ENCODE results near the gene ZSWIM6.
"Not testable (repeated sequence)": the region's sequence is repeated elsewhere in the genome, so short reads cannot be mapped to it uniquely, and the experiment has no call there.

Gene ZSWIM6

DNA sequence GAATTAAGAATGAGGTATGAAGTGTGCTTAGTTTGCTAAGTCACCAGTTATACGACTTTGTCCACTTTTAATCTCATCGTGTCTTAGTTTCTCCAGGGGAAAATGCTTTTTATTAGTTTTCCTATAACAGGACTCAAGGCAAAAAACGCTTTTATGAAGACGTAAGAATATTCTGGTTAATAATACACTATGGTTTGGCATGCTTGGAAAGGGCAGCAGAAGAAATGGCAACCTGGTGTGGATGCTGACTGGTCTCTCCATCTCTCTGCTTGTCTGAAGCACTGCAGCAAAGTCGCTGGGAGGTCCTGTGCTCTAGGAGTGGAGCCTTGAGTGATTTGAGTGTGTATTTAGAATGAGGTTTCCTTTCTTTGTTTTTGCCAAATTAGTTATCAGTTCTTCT, 78.8 kb downstream of the ZSWIM6 start:
- Histone ChIP-seq H3K27ac (ENCODE audit: insufficient read depth in 1 of 2, low read depth in 1 of 2, low read length in 2 of 2, poor library complexity in 1 of 2, severe bottlenecking in 2 of 2) (no peak overlapping the region), H3K4me3 (ENCODE audit: control insufficient read depth in 1 of 7, extremely low read depth in 1 of 7, insufficient read depth in 4 of 7, low read depth in 2 of 7, low read length in 6 of 7) (no peak overlapping the region), H3K9me3 (ENCODE audit: control extremely low read depth in 1 of 5, control insufficient read depth in 4 of 5, insufficient read depth in 2 of 5, low read depth in 1 of 5, low read length in 4 of 5) (no peaks in the 10 kb centered on the region), H3K4me1 (ENCODE audit: control extremely low read depth in 1 of 4, control insufficient read depth in 4 of 4, insufficient read depth in 4 of 4, low read length in 3 of 4) (peaks cover 7 to 16% (median 13%) of the 10 kb centered on the region in 4 experiments), H3K27me3 (replicated peaks in 2 of 5; ENCODE audit: control insufficient read depth in 4 of 5, insufficient read depth in 5 of 5, low read length in 4 of 5) (no peaks in the 10 kb centered on the region), H3K36me3 (ENCODE audit: control insufficient read depth in 4 of 4, insufficient read depth in 4 of 4, low read length in 3 of 4) (no peaks in the 10 kb centered on the region)
- ChIA-PET POLR2A (no interaction called here), CTCF (no interaction called here)
- WGBS (ENCODE audit: insufficient coverage) = 100% methylated on average over 2 of the region's 5 CpGs
- no peak for DNase-seq

DNA sequence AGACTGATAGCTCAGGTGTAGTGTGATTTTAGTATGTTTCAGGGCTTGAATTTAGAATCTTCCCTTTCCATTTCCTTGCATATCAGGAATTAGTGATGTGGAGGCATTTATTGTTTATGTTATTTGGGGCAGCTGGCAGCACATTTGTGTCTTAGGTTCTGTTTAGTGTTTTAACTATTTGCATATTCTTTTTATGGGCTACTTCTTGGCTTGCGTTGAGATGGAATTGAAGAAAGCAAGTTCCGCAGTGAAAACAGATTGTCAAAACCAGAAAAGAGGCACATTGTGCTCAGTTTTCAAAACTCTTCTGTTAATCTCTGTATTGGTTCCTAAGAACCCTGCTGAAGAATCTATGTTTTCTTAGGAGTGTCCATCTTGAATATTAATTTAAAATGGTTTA, 80.3 kb downstream of the ZSWIM6 start:
- Histone ChIP-seq H3K27me3 (replicated peaks in 2 of 5; ENCODE audit: control insufficient read depth in 4 of 5, insufficient read depth in 5 of 5, low read length in 4 of 5) (no peaks in the 10 kb centered on the region), H3K4me3 (ENCODE audit: control insufficient read depth in 1 of 7, extremely low read depth in 1 of 7, insufficient read depth in 4 of 7, low read depth in 2 of 7, low read length in 6 of 7) (no peak overlapping the region), H3K36me3 (ENCODE audit: control insufficient read depth in 4 of 4, insufficient read depth in 4 of 4, low read length in 3 of 4) (no peaks in the 10 kb centered on the region), H3K27ac (ENCODE audit: insufficient read depth in 1 of 2, low read depth in 1 of 2, low read length in 2 of 2, poor library complexity in 1 of 2, severe bottlenecking in 2 of 2) (no peak overlapping the region), H3K4me1 (ENCODE audit: control extremely low read depth in 1 of 4, control insufficient read depth in 4 of 4, insufficient read depth in 4 of 4, low read length in 3 of 4) (peaks cover 7 to 16% (median 13%) of the 10 kb centered on the region in 4 experiments), H3K9me3 (ENCODE audit: control extremely low read depth in 1 of 5, control insufficient read depth in 4 of 5, insufficient read depth in 2 of 5, low read depth in 1 of 5, low read length in 4 of 5) (no peaks in the 10 kb centered on the region)
- ChIA-PET CTCF (interaction anchor here (1.2 kb wide), 1 partner anchor 81 kb away, joined by 3 read pairs; no protein-coding TSS in a partner anchor), POLR2A (no interaction called here)
- 93% methylated on average over 2 of the region's 2 CpGs for WGBS (ENCODE audit: insufficient coverage)
- no peak for DNase-seq

DNA sequence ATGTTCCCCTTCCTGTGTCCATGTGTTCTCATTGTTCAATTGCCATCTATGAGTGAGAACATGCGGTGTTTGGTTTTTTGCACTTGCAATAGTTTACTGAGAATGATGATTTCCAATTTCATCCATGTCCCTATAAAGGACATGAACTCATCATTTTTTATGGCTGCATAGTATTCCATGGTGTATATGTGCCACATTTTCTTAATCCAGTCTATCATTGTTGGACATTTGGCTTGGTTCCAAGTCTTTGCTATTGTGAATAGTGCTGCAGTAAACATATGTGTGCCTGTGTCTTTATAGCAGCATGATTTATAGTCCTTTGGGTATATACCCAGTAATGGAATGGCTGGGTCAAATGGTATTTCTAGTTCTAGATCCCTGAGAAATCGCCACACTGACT, 81.1 kb downstream of the ZSWIM6 start:
- WGBS (ENCODE audit: insufficient coverage) = no CpG with 5 or more reads among the region's 2 CpGs
- H3K4me3 ChIP-seq (ENCODE audit: control insufficient read depth in 1 of 7, extremely low read depth in 1 of 7, insufficient read depth in 4 of 7, low read depth in 2 of 7, low read length in 6 of 7); POLR2A ChIA-PET; H3K27me3 ChIP-seq (replicated peaks in 2 of 5; ENCODE audit: control insufficient read depth in 4 of 5, insufficient read depth in 5 of 5, low read length in 4 of 5); CTCF ChIA-PET; H3K9me3 ChIP-seq (ENCODE audit: control extremely low read depth in 1 of 5, control insufficient read depth in 4 of 5, insufficient read depth in 2 of 5, low read depth in 1 of 5, low read length in 4 of 5); DNase-seq; H3K27ac ChIP-seq (ENCODE audit: insufficient read depth in 1 of 2, low read depth in 1 of 2, low read length in 2 of 2, poor library complexity in 1 of 2, severe bottlenecking in 2 of 2); H3K36me3 ChIP-seq (ENCODE audit: control insufficient read depth in 4 of 4, insufficient read depth in 4 of 4, low read length in 3 of 4): not testable (repeated sequence)
- peaks cover 7 to 15% (median 12%) of the 10 kb centered on the region in 4 experiments for H3K4me1 ChIP-seq (ENCODE audit: control extremely low read depth in 1 of 4, control insufficient read depth in 4 of 4, insufficient read depth in 4 of 4, low read length in 3 of 4)

DNA sequence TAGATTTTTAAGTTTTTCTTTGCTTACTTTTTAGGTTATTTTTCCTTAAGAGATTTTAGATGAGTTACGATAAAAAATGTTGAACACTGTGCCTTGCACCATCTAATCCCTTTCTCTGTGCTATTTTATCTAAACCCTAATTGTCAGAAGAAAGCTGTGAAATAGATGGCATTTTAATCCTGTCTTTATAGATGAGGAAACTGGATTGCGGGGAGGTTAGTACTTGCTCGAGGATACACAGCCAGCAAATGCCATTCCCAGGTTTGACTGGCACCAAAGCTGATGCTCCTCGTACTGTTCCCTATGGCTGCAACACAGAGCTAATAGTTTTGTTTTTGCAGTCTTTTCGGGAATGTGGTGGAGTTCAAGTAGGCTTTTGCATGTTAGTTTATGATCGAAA, 82.7 kb downstream of the ZSWIM6 start:
- no peak for DNase-seq
- CTCF ChIA-PET = interaction anchor here (0.8 kb wide), 1 partner anchor 251 kb away, joined by 3 read pairs; no protein-coding TSS in a partner anchor
- POLR2A ChIA-PET = no interaction called here
- Histone ChIP-seq H3K9me3 (ENCODE audit: control extremely low read depth in 1 of 5, control insufficient read depth in 4 of 5, insufficient read depth in 2 of 5, low read depth in 1 of 5, low read length in 4 of 5) (no peaks in the 10 kb centered on the region), H3K27me3 (replicated peaks in 2 of 5; ENCODE audit: control insufficient read depth in 4 of 5, insufficient read depth in 5 of 5, low read length in 4 of 5) (no peaks in the 10 kb centered on the region), H3K27ac (ENCODE audit: insufficient read depth in 1 of 2, low read depth in 1 of 2, low read length in 2 of 2, poor library complexity in 1 of 2, severe bottlenecking in 2 of 2) (no peak overlapping the region), H3K4me1 (ENCODE audit: control extremely low read depth in 1 of 4, control insufficient read depth in 4 of 4, insufficient read depth in 4 of 4, low read length in 3 of 4) (peaks cover 0 to 3% (median 2%) of the 10 kb centered on the region in 4 experiments), H3K4me3 (ENCODE audit: control insufficient read depth in 1 of 7, extremely low read depth in 1 of 7, insufficient read depth in 4 of 7, low read depth in 2 of 7, low read length in 6 of 7) (no peak overlapping the region), H3K36me3 (ENCODE audit: control insufficient read depth in 4 of 4, insufficient read depth in 4 of 4, low read length in 3 of 4) (no peaks in the 10 kb centered on the region)
- 100% methylated on average over 5 of the region's 6 CpGs for WGBS (ENCODE audit: insufficient coverage)

DNA sequence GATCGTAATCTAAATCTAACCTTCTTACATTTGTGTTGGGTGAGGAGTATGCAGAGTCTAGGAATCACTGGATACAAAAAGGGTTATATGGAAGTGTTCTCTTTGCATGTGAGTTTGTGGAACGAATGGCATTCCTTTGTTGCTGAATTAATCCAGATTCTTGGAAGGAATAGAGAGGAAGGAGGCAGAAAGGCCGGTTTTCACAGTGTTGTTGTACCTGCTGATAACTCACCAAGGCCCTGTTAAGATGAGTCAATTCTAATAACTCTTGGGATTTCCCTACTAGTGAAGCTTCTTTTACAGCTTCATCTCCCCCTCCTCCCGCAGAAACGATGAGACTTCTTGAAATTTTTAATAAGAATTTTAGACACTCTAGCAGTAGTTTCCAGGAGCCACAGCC, 84.0 kb downstream of the ZSWIM6 start:
- CTCF ChIA-PET = interaction anchor here (0.8 to 1.5 kb wide), 2 partner anchors 8 to 12 kb away, joined by 3 read pairs; no protein-coding TSS in a partner anchor
- no peak overlapping the region for H3K27ac ChIP-seq (ENCODE audit: insufficient read depth in 1 of 2, low read depth in 1 of 2, low read length in 2 of 2, poor library complexity in 1 of 2, severe bottlenecking in 2 of 2)
- 98% methylated on average over 4 of the region's 5 CpGs for WGBS (ENCODE audit: insufficient coverage)
- no peaks in the 10 kb centered on the region for H3K36me3 ChIP-seq (ENCODE audit: control insufficient read depth in 4 of 4, insufficient read depth in 4 of 4, low read length in 3 of 4)
- no peaks in the 10 kb centered on the region for H3K4me1 ChIP-seq (ENCODE audit: control extremely low read depth in 1 of 4, control insufficient read depth in 4 of 4, insufficient read depth in 4 of 4, low read length in 3 of 4)
- no peak overlapping the region for H3K4me3 ChIP-seq (ENCODE audit: control insufficient read depth in 1 of 7, extremely low read depth in 1 of 7, insufficient read depth in 4 of 7, low read depth in 2 of 7, low read length in 6 of 7)
- POLR2A ChIA-PET = no interaction called here
- no peaks in the 10 kb centered on the region for H3K9me3 ChIP-seq (ENCODE audit: control extremely low read depth in 1 of 5, control insufficient read depth in 4 of 5, insufficient read depth in 2 of 5, low read depth in 1 of 5, low read length in 4 of 5)
- H3K27me3 ChIP-seq (replicated peaks in 2 of 5; ENCODE audit: control insufficient read depth in 4 of 5, insufficient read depth in 5 of 5, low read length in 4 of 5) = no peaks in the 10 kb centered on the region
- DNase-seq = no peak

DNA sequence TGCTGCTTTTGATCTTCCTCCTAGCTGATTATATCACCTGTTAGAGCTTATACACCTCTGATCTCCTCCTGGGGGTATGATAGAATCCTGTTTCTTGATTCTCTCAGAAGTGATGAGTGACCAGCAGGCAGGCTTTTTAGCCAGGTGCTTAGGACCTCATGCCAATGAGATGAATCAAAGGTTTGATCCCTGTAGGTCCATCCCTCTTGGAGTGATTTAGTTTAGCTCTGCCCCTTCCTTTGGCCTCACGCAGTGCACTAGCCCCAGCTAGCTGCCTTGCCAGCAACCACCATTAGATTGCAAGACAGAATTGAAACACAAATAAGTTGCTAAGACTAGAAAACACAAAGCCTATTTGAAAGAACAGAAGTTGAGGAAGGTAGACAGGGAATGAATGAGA, 84.4 kb downstream of the ZSWIM6 start:
- Histone ChIP-seq H3K4me3 (ENCODE audit: control insufficient read depth in 1 of 7, extremely low read depth in 1 of 7, insufficient read depth in 4 of 7, low read depth in 2 of 7, low read length in 6 of 7) (no peak overlapping the region), H3K27me3 (replicated peaks in 2 of 5; ENCODE audit: control insufficient read depth in 4 of 5, insufficient read depth in 5 of 5, low read length in 4 of 5) (no peaks in the 10 kb centered on the region), H3K9me3 (ENCODE audit: control extremely low read depth in 1 of 5, control insufficient read depth in 4 of 5, insufficient read depth in 2 of 5, low read depth in 1 of 5, low read length in 4 of 5) (peaks cover 0 to under 1% (median 0%) of the 10 kb centered on the region in 5 experiments), H3K27ac (ENCODE audit: insufficient read depth in 1 of 2, low read depth in 1 of 2, low read length in 2 of 2, poor library complexity in 1 of 2, severe bottlenecking in 2 of 2) (no peak overlapping the region), H3K4me1 (ENCODE audit: control extremely low read depth in 1 of 4, control insufficient read depth in 4 of 4, insufficient read depth in 4 of 4, low read length in 3 of 4) (no peaks in the 10 kb centered on the region), H3K36me3 (ENCODE audit: control insufficient read depth in 4 of 4, insufficient read depth in 4 of 4, low read length in 3 of 4) (no peaks in the 10 kb centered on the region)
- POLR2A ChIA-PET = no interaction called here
- no peak for DNase-seq
- CTCF ChIA-PET = interaction anchor here (0.8 to 1.5 kb wide), 2 partner anchors 8 to 12 kb away, joined by 3 read pairs; no protein-coding TSS in a partner anchor
- no CpG with 5 or more reads among the region's 1 CpG for WGBS (ENCODE audit: insufficient coverage)

DNA sequence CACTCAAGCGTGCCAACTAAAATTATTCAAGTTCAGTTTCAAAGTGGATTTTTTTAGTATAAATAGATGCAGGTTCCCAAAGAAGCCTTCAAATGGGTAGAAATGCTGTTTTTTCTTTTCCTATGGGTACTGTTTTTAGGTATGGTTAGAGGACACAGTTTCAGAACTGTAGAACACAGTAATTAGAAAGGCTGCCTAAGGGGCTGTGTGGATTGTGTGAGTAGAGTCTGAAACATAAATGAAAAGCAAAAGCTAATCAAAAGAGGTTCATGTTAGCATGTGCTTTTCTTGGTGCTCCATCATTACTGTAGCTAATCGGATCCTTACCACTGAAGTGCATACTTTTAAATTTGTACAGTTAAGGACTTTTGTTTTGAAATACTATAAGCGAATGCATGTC, 85.3 kb downstream of the ZSWIM6 start:
- no peak for DNase-seq
- no peak overlapping the region for H3K27ac ChIP-seq (ENCODE audit: insufficient read depth in 1 of 2, low read depth in 1 of 2, low read length in 2 of 2, poor library complexity in 1 of 2, severe bottlenecking in 2 of 2)
- peaks cover 0 to 4% (median 0%) of the 10 kb centered on the region in 5 experiments for H3K9me3 ChIP-seq (ENCODE audit: control extremely low read depth in 1 of 5, control insufficient read depth in 4 of 5, insufficient read depth in 2 of 5, low read depth in 1 of 5, low read length in 4 of 5)
- CTCF ChIA-PET = no interaction called here
- POLR2A ChIA-PET = no interaction called here
- no peaks in the 10 kb centered on the region for H3K4me1 ChIP-seq (ENCODE audit: control extremely low read depth in 1 of 4, control insufficient read depth in 4 of 4, insufficient read depth in 4 of 4, low read length in 3 of 4)
- 100% methylated on average over 1 of the region's 3 CpGs for WGBS (ENCODE audit: insufficient coverage)
- H3K27me3 ChIP-seq (replicated peaks in 2 of 5; ENCODE audit: control insufficient read depth in 4 of 5, insufficient read depth in 5 of 5, low read length in 4 of 5) = no peaks in the 10 kb centered on the region
- no peak overlapping the region for H3K4me3 ChIP-seq (ENCODE audit: control insufficient read depth in 1 of 7, extremely low read depth in 1 of 7, insufficient read depth in 4 of 7, low read depth in 2 of 7, low read length in 6 of 7)
- H3K36me3 ChIP-seq (ENCODE audit: control insufficient read depth in 4 of 4, insufficient read depth in 4 of 4, low read length in 3 of 4) = no peaks in the 10 kb centered on the region

Data from common myeloid progenitor, CD34-positive (primary cell).